Measurements from ENCODE around the gene CEACAM4.

CEACAM4 gene

DNA sequence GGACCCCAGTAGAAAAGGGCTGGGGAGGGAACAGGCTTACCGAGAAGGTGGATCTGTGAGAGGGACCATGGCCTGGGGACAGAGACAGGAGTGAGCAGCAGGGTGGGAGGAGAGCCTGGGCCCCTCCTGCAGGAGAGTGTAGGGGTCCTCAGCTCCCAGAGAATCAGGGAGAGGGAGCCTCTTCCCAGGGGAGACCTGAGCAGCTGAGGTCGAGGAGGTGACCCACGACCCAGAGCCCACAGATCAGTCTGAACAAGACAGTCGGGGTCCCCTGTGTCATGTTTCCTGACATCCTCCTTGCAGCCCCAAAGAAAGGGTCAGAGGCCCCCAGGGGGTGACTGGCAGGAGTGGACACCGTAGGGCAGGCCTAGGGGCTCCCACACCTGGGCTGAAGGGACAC lies 6.7 kb downstream of the CEACAM4 start:
- TF ChIP-seq, protein P1, sequence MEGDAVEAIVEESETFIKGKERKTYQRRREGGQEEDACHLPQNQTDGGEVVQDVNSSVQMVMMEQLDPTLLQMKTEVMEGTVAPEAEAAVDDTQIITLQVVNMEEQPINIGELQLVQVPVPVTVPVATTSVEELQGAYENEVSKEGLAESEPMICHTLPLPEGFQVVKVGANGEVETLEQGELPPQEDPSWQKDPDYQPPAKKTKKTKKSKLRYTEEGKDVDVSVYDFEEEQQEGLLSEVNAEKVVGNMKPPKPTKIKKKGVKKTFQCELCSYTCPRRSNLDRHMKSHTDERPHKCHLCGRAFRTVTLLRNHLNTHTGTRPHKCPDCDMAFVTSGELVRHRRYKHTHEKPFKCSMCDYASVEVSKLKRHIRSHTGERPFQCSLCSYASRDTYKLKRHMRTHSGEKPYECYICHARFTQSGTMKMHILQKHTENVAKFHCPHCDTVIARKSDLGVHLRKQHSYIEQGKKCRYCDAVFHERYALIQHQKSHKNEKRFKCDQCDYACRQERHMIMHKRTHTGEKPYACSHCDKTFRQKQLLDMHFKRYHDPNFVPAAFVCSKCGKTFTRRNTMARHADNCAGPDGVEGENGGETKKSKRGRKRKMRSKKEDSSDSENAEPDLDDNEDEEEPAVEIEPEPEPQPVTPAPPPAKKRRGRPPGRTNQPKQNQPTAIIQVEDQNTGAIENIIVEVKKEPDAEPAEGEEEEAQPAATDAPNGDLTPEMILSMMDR (IDR thresholded peaks at IDR 0.05; ENCODE audit: low read length, missing control alignments) = no peak
- no peak overlapping the region for H3K4me3 ChIP-seq (replicated peaks; ENCODE audit: low read depth, low read length)
- DNase-seq (ENCODE audit: low read depth) = no peak

DNA sequence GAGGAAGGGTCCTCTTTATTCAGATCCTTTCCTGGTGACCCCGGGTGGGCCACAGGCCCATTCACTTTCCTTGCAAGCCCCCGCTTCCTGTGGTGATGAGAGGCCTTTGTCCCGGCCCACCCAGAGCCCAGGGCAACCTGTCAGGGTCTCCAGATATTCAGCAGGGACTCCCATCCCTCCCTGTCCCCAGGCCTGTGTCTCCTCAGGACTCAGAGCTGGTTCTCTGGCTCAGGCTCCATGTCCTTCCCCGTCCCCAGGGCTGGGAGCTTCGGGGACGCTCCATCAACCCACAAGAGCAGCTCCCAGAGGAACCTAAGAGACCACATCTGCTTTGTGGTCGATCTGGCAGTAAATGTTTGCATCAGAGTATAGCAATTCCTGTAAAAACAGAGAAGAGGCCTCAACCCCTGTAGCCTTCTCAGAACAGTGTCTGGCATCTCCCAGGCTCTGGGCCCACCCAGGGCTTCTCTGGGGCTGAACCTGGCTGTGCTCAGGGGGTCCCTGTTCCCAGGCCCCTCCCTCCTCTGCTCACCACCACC lies 7.8 kb downstream of the CEACAM4 start:
- DNase-seq (ENCODE audit: low read depth) = no peak
- H3K4me3 ChIP-seq (replicated peaks; ENCODE audit: low read depth, low read length) = no peak overlapping the region

DNA sequence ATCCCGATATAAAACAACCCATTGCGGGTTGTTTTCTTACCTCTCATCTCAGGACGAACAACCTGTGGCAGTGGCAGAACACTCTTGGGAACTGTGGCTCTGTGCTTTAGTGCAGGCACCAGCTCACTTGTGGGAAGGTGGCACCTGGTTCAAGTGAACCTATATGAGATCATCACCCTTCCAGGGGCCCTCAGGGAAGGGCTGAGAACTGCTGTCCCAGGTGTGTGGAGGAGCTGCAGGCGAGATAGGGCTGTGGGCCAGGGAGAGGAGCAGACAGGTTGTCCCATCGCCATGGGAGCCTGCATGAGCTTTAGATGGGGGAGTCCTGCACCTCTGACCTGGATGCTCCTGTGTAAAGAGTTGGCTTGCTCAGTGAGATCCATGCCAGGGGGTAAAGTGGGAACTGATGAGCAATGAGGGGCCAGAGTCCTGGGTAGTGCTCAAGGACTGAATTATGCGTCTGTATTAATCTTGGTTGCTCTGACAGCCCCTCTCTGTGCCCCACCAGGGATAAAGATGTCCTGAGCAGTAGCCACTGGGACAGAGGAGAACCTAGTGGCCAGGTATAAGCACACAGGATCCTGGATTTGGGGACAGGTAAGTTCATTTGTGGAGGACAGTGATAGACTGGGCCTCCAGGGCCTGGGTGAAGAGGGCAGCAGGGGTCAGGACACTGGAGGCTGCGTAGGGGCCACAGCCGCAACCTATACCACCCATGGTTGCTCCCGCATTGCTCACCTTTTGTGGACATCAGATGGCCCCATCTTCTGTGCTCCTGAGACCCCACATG lies 8.7 kb downstream of the CEACAM4 start:
- TF ChIP-seq, protein P1 (IDR thresholded peaks at IDR 0.05; ENCODE audit: low read length, missing control alignments) = no peak
- DNase-seq (ENCODE audit: low read depth) = no peak
- no peak overlapping the region for H3K4me3 ChIP-seq (replicated peaks; ENCODE audit: low read depth, low read length)

More for the DNA sequence above, 7.8 kb downstream of the CEACAM4 start:
- TF ChIP-seq, protein P1 (IDR thresholded peaks at IDR 0.05; ENCODE audit: low read length, missing control alignments) = no peak

DNA sequence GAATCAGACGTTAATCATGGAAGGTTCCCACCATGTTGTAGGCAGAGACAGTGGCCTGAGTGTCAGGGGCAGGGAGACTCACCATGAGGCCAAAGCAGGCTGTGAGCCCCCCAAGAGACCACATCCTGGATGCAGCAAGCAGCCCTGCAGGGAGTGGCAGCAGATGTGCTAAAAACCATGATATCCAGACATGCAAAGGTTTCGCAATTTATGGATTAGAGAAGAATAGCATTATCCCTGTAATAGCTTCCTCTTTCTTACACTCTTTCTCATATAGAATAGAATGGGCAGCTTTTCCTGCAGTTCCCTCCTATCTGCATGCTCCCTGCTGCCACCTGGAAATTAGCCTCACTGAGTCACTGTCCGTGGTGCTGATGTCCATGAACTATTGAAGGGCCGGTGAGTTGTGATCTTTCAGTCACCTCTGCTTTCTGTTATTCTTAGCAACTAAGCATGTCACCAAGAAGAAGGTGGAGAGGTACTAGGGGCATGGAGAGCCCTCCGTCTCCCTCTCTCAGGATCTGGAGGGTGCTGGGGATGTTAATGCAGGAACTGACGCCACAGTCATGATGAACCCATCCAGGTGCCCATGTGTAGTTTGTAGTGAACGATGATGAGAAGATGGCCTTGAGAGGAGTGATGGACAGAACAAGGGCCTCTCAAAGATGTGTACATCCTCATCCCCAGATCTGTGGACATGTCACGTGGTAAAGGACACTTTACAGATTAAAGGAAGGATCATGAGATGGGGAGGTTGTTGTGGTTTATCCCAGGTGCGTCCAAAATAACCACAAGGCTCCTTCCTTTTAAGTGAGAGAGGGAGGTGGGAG lies 9.9 kb downstream of the CEACAM4 start:
- no peak overlapping the region for H3K4me3 ChIP-seq (replicated peaks; ENCODE audit: low read depth, low read length)
- TF ChIP-seq, protein P1 (IDR thresholded peaks at IDR 0.05; ENCODE audit: low read length, missing control alignments) = peak; percentile 7
- DNase-seq (ENCODE audit: low read depth) = peak; percentile 35

DNA sequence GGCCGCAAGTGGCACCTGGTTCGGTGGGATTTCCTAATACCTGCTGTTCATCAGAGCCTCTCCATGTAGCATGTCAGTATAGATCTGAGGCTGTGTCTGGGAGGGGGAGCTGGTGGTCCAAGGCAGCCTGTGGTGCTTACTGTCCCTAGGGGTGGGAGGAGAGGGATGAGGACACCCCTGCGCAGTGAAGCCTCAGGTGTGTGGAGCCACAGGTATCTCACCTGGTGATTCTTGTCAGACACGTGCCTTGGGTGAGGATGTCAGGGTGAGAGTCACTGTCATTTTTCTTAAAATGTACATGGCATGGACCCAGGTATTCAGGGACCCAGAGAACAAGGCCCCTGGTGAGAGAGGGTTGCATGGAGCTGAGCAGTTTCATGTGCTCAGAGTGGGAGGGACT lies 11.7 kb downstream of the CEACAM4 start:
- TF ChIP-seq, protein P1 (IDR thresholded peaks at IDR 0.05; ENCODE audit: low read length, missing control alignments) = no peak
- no peak overlapping the region for H3K4me3 ChIP-seq (replicated peaks; ENCODE audit: low read depth, low read length)
- DNase-seq (ENCODE audit: low read depth) = no peak

DNA sequence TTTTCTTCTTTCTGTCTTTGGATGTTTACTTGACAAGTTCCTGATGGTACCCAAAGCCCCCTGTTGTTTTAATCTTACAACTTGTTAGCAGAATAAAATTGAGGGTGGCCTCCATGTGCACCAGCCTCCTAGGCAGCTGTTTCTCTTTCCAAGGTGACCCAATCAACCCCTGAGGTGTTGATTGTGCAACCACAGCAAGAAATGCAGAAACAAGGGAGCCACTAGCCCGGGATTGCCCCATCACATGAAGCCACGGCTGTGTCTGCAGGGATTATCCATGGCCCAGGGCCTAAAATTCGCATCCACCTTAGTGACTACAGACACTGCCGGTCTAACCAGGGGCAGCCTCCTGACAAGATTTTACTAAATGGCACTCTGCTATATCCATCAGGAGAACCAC lies 14.4 kb downstream of the CEACAM4 start:
- no peak for DNase-seq (ENCODE audit: low read depth)
- TF ChIP-seq, protein P1 (IDR thresholded peaks at IDR 0.05; ENCODE audit: low read length, missing control alignments) = no peak
- no peak overlapping the region for H3K4me3 ChIP-seq (replicated peaks; ENCODE audit: low read depth, low read length)

All from fibroblast of pulmonary artery (primary cell).